Stimulated activated CD8-positive, alpha-beta memory T cell treated with anti-CD3 and anti-CD28 coated beads, Interleukin-15, amount 100 ng/mL, for 1 hour (primary cell): Measurements from ENCODE around the gene CFAP20DC.
"Not testable (repeated sequence)": the region's sequence is repeated elsewhere in the genome, so short reads cannot be mapped to it uniquely, and the experiment has no call there.

ENCODE experiments used
- DNase-seq: peaks from one replicate; pipeline ENCODE4 v3.0.0-alpha.2; 2020; ENCODE audit warnings: low read depth

Gene CFAP20DC

GRCh38 chr3:58962816-58963215 is 87.0 kb downstream of the CFAP20DC start:
- no peak for DNase-seq

DNA sequence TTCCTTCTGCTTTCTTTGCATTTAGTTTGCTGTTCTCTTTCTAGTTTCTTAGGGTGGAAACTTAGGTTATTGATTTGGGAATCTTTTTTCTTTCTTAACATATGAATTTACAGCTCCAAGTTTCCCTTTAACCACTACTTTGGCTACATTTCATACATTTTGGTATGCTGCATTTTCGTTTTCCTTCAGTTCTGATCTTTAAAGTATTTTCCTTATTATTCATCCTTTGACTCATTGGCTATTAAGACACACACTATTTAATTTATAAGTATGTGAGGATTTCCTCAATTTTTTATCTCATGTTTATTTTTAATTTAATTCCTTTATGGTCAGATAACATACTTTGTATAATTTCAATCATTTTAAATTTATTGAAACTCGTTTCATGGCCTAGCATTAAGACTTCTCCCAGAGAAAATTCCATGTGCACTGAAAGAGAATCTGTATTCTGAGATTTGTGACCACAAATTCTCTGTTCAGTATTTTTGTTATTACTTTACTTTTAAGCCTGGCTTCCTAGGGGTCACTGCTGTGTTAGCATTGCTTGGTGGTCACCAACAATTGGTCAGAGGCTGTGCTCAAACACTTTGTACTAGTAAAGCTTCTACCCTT is 87.7 kb downstream of the CFAP20DC start:
- DNase-seq: no peak

- DNase-seq: no peak
These were observed 94.5 kb downstream of the CFAP20DC start for GRCh38 chr3:58955308-58955707.

DNA sequence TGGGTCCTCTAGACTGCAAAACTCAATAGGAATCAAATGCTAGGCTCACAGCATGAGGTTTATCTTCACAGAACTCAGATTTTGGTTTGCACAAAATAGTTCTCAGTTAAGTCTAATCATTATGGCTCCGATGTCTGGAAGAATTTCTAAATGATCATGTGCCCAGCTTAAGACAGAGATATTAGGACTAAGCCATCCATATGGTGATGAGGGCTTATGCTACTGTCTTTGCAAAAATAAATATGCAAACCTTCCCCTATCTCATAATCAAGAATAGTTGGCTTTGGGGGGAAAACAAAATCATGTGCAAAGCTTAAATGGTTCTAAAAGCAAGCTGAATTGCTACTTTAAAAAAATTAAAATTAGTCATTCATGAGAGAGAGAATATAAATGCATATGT is 96.5 kb downstream of the CFAP20DC start:
- DNase-seq: no peak

GRCh38 chr3:58952128-58952917 is 97.5 kb downstream of the CFAP20DC start:
- no peak for DNase-seq

GRCh38 chr3:58948018-58948417 is 101.8 kb downstream of the CFAP20DC start:
- DNase-seq: no peak

DNA sequence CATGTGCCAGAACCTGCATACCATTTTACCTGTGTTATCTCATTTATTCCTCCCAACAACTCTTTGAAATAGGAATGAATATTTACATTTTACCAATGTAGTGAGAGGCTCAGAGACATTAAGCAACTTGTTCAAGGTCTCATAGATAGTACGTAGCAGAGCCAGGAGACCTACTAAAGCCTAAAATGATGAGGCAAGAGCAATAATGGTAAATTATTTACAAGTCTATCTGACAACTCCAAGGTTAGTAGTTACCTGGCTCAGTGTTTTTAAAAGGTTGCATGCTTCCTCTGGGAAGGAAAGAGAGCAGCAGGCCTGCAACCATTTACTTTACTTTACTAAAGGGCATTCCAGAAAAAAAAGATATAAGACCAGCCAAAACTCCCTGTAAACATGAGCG is 103.0 kb downstream of the CFAP20DC start:
- DNase-seq: no peak

GRCh38 chr3:58938057-58938456 is 111.8 kb downstream of the CFAP20DC start:
- no peak for DNase-seq

GRCh38 chr3:58924578-58924977 is 125.2 kb downstream of the CFAP20DC start:
- DNase-seq: no peak

GRCh38 chr3:58900386-58900785 is 149.4 kb downstream of the CFAP20DC start:
- DNase-seq: no peak

- no peak for DNase-seq
These were observed 149.9 kb downstream of the CFAP20DC start for GRCh38 chr3:58899953-58900298.

DNA sequence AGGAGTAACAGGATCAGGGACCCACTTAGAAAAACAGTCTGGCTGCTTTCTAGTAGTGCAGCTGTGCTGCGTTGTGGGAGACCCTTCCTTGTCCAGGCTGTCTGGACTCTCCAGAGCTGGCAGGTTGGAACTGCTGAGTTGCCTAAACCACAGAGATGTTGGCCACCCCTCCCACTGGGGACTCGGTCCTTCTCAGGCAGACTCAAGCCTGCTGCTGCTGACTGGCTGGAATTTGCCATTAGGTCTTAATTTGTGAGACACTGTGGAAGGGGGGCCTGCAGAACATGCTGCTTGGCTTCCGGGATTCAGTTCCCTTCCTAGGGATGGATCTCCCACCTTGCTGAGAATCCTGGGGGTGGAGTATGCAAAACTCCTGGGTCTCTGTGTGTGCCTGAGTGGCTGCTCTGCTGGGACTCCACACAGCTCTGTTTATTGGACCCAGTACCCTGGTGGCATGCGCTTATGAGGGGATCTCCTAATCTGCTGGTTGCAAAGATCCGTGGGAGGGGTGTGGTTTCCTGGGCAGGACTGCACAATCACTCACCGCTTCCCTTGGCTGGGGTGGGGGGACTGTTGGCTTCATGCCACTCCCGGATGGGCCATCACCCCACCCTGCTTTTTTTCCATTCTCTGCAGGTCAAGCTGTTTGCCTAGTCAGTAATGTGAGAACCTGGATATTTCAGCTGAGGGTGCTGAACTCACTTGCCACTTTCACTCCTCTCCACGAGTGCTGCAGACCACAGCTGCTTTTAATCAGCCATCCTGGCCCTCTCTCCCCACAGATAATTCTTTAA is 150.5 kb downstream of the CFAP20DC start:
- no peak for DNase-seq

GRCh38 chr3:58898513-58898912 is 151.3 kb downstream of the CFAP20DC start:
- no peak for DNase-seq

DNA sequence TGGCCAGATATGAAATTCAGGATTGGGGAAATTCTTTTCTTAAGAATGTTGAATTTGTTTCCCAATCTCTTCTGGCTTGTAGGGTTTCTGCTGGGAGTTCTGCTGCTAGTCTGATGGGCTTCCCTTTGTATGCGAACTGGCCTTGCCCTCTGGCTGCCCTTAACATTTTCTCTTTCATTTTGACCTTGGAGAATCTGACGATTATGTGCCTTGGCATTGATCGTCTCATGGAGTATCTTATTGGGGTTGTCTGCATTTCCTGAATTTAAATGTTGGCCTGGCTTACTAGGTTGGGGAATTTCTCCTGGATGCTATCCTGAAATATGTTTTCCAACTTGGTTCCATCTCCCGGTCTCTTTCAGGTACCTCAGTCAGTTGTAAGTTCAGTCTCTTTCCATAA is 152.2 kb downstream of the CFAP20DC start:
- DNase-seq: no peak

DNA sequence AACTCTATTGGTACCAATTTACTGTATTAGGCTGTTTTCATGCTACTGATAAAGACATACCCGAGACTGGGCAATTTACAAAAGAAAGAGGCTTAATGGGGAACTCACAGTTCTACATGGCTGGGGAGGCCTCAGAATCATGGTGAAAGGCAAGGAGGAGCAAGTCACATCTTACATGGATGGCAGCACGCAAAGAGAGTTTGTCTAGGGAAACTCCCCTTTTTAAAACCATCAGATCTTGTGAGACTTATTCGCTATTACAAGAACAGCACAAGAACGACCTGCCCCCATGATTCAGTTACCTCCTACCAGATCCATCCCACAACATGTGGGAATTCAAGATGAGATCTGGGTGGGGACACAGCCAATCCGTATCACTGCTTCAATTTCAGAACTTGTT is 154.1 kb downstream of the CFAP20DC start:
- not testable (repeated sequence) for DNase-seq

DNA sequence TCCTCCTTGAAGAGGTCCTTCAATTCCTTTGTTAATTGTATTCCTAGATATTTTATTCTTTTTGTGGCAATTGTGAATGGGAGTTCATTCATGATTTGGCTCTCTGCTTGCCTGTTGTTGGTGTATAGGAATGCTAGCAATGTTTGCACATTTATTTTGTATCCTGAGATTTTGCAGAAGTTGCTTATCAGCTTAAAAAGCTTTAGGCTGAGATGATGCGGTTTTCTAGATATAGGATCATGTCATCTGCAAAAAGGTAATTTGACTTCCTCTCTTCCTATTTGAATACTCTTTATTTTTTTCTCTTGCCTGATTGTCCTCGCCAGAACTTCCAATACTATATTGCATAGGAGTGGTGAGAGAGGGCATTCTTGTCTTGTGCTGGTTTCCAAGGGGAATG is 157.3 kb downstream of the CFAP20DC start:
- not testable (repeated sequence) for DNase-seq

DNA sequence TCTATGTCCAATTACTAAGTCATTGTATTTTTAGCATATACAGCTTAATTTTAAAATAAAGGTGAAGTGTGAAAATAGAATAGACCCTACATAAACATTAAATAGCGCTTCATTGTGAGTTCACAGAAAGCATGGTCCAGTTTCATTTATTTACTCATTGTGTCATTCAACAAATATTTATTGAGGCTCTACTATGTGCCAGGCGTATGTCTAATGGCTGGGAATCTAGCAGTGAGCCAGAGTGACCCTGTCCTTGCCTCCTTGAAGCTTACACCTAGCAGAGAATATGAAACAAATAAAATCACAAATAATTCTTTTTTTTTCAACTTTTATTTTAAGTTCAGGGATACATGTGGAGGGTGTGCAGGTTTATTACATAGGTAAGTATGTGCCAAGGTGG is 161.7 kb downstream of the CFAP20DC start:
- DNase-seq: no peak

DNA sequence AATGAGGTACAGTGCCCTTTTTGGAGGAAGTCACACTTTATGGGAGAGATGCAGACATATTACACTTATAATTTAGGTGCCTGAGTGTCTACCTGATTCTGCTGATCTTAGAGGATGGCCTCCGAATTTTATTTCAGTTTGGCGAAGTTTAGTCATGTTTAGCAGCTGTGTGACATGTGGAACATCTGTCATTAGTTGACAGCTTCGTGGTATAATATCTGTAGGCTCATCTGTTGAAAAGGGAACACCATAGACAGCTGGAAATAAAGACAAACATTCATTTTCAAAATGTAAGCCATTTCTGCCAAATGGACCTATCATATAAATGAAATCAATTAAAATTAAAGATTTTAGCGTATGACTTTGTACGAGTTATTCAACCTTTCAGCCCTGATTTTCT is 165.4 kb downstream of the CFAP20DC start:
- DNase-seq: no peak

- no peak for DNase-seq
These were observed 169.6 kb downstream of the CFAP20DC start for GRCh38 chr3:58880182-58880581.

- DNase-seq: no peak
These were observed 175.0 kb downstream of the CFAP20DC start for GRCh38 chr3:58874795-58875194.

DNA sequence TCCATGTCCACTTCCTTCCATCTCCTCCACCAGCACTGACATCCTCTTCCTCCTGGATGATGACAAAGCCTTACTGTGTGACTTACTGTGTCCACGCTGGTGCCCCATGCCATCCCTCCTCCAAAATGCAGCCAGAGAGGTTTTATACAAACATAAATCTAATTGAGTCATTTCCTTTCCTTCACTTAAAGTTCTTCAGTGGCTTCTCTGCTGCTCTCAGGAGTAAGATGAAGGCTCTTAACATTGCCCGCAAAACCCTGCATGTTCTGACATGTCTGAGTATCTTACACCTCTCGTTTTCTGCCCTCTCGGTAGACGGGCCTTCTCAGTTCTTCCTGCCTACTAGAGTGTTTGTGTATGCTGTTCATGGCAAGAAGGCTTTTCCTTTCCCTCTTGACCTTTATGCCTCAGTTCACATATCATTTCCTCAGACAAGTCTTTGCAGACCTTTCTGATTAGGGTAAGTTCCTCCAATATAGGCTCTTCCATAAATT is 175.5 kb downstream of the CFAP20DC start:
- DNase-seq: no peak

DNA sequence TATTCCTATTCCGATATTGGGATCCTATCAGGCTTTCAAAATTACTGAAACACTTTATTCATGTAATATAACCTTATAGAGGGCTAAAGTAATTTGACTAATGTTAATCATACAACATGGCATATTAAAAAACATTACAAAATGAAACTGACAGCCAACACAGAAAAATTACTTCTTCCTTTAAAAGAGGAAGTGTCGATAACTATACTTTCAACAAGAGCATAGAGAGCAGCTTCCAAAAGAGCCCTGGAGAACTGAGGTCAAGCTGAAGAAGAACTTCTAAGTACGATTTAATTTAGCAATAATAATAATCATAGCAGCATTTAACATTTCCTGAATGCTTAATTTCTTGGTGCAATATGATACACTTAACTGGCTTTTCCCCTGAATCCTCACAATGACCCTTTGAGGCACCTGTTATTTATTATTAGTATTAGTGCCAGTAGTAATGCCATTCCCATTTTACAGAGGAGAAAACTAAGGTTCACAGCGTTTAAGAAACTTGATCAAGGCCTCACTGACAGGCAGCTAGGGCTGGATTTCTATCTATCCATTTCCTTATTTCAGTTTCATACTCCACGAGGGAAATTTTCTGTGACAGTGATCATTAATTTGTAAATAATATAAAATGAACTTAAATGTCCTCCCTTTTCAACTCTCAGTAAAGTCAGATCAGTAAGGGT is 181.6 kb downstream of the CFAP20DC start:
- DNase-seq: no peak
